HG03460 (cell line): ENCODE data around the gene RBBP7.
"Not testable (repeated sequence)": the region's sequence is repeated elsewhere in the genome, so short reads cannot be mapped to it uniquely, and the experiment has no call there.

ENCODE experiments used
- ATAC-seq: cut with Tn5 transposase; IDR thresholded peaks from one replicate; pipeline ENCODE4 v1.9.1; 2021; ENCODE audit not compliant: unreplicated experiment

The RBBP7 gene

DNA sequence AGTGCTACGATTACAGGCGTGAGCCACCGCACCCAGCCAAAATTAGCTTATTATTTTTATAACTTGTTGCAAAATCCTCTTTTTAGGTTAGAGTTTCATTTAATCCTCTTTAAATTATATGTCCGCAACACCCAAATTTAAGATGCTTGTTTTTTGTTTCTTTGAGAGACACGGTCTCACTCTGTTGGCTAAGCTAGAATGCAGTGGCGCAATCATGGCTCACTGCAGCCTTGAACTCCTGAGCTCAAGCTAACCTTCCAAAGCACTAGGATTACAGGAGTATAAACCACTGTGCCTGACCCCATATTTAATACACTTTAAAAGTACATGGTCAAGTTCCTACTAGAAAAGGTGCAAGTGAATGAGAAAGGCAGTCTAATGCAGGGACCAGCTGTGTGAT is 2.2 kb downstream of the RBBP7 start:
- ATAC-seq = no peak

DNA sequence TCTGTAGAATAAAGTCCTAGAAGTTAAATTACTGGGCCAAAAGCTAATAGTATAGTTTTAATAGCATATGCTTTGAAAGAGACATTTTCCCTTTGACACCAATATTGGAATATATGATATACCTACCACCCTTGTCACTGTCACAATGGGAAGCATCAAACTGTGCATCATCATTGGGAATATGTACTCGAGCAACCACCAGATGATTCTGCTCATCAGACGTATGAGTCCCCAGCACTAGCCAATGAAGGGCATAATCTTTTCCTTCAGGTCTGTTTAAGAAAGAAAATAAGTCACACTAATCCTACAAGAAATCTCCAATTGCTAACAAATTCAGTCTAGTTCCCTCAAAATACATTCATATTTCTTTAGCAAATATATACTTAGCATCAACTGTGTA is 7.3 kb downstream of the RBBP7 start:
- no peak for ATAC-seq

DNA sequence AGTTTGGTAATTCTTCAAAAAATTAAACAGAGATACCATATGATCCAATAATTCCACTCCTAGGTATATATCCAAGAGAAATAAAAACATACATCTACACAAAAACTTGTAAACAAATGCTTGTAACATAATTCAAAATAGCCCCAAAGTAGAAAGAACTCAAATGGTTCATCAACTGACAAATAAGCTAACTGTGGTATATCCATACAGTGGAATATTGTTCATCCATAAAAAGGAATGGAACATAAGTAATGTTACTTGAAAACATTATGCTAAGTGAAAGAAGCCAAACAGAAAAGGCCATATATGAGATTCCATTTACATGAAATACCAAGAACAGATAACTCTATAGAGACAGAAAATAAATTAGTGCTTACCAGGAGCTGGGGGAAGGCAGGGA is 13.4 kb downstream of the RBBP7 start:
- no peak for ATAC-seq

DNA sequence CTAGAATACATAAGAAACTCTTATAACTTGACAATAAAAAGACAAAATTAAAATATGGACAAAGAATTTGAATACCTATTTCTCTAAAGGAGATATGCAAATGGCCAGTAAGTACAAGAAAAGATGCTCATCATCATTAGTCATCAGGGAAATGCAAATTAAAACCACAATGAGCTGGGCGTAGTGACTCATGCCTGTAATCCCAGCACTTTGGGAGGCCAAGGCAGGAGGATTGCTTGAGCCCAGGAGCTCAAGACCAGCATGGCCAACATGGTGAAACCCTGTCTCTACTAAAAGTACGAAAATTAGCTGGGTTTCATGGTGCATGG is 14.1 kb downstream of the RBBP7 start:
- not testable (repeated sequence) for ATAC-seq

DNA sequence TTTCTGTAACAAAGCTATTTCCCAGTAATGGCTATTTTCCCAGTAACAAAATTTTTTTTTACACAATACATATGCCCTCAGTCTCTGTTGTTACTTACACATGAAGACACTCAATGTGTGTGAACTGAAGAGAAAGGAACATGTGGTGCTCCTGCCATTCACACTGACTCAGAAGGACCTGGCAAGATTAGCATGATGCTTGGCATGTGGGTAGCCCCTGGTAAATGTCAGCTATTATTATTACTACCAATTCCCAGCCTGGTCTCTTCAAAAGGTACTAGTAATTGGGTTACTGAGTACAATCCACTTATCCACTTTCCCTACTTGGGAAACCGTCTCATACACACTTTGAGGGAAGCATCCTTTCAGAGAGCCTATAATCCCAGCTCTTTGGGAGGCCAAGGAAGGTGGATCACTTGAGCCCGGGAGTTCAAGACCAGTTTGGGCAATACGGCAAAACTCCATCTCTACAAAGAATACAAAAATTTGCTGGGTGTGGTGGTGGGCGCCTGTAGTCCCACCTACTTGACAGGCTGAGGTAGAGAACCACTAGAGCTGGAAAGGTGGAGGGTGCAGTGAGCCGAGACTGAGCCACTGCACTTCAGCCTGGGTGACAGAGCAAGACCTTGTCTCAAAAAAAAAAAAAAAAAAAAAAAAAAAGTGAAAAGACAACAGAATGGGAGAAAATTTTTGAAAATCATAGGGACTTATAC is 14.6 kb downstream of the RBBP7 start:
- ATAC-seq = no peak

DNA sequence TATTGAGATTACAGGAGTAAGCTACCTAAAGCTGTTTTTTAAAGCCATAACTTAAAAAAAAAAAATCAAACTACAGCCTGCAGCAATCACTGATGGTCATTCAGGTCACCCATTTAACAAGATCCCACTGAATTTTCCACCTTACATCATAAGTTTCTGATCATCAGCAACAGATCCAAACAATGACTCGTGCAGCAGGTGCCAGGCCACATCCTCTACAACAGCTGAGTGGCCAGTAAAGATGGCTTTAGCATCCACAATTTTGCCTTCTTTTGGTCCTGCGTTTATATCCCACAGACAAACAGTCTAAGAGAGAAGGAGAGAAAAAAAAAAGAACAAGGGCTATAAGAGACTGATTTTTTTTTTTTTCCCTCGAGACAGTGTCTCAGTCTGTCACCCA is 16.6 kb downstream of the RBBP7 start:
- no peak for ATAC-seq

DNA sequence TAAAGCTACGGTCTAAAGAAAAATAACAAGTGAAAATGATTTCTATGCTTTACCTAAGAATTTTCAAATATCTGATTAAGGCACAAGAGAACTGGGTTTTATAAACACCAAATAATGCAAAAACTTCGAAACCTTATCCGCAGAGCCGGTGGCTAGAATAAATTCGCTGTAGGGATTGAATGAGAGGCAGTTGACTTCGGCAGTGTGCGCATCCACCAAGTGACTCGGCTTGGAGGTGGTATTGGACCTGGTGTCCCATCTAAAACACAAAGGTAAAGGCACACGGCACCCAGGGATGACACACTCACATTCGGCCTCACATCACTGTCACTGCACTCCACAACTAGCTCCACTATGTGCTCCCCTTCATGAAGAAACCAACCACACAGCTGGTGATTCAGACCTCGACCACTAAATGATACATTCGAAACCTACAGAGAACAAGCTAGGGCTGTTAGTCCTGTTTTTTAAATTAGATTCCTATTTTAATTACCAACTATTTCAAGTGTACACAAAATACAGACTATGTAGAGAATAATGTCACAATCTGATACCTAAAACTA is 17.5 kb downstream of the RBBP7 start:
- ATAC-seq = no peak

DNA sequence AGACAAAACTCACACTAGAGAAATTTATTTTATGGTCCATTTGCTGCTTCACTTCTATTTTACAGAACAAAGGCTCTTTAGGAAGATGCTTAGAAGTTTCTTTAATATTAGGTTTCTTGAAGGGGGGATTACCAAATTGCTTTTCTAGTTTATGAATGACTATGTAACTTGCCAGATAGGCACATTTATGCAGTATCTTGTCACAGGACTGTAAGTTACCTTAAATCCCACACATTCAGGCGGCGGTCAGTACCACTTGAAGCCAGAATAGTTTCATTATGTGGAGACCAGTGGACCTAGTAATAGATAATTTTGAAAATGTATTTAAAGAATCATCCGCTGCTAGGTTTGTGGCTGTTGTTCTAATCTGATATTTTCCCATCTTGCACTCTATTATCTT is 18.3 kb downstream of the RBBP7 start:
- no peak for ATAC-seq

DNA sequence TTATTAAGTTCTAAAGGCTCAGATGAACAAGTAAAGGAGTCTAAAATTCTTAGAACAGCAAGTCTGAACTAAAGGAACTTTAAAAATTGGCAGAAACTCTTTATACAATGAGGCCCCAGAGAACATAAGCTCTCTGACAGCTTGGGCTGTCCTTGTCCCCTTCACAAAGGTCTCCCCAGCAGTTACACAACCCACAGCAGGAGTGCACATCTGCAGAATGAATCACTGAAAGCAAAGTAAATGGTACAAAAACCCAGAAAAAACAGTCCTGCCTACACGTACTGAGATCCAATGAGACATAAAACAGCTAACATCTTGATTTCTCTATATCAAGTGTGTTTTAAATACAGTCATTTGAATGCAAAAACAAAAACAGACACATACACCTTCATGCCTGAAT is 18.7 kb downstream of the RBBP7 start:
- ATAC-seq = no peak

DNA sequence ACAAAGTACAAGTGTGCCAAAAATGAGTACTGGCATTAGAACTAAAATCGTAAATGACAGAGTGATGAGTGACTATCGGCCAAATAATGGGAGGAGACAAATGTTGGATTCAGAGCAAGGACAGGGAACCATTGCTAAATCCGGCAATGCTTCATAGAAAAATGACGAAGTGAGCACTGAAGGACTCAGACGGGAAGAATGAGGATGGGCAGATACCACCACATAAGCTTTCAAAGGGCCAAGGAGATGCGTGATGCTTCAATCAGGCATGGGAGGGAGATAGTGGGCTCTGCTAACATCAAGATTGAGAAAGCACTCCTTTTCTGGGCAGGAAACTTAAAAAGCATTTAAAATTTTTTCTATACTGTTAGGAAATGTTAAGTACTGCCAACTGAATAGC is 21.6 kb downstream of the RBBP7 start:
- no peak for ATAC-seq

DNA sequence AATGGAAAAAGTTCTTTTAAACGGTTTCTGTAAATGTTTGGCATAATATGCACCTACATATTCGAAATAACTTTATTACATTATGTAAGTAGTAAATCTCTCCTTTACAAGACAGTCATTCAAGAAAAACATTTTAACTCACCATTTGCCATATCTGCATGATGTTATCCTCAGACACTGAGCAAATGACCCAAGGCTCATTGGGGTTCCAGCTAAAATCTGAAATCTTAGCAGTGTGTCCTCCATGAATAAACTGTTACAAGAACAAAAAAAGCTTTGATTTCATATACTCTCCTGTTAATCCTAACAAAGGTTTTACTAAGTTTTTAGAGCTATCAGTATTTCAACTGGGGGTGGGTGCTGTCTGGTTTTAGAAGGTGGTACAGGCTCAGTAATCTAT is 24.5 kb downstream of the RBBP7 start:
- no peak for ATAC-seq

DNA sequence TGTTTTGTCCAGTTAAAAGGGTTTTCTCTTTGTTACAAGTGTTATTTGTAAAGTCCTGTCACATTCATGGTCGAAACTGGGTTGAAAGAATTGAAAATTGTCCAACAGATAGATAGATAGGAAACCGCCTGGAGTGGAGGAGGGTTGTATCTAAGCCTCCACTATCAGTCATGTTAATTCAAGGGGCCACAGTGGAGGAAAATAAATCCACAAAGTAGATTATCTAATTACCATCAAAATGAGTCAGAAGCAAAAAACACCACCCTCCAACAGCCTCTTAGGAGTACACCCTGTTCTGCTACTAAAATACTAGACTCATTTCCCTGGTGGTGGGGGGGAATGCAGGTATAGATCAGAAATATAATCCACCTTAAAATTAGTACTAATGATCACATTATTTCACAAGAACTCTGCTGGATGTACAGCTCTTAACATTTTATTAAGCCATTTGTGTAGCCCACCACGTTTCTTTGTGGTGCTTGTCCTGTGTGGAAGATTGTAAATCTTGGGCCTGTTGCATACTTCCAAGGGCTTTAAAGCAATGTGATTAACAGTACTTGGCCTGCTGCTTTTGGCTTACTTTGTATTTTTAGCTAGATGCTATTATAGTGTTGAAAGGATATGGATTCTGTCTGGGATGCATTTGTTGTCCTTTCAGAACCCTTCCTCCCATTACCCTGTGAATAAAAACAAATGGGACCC is 26.8 kb downstream of the RBBP7 start:
- ATAC-seq = no peak

DNA sequence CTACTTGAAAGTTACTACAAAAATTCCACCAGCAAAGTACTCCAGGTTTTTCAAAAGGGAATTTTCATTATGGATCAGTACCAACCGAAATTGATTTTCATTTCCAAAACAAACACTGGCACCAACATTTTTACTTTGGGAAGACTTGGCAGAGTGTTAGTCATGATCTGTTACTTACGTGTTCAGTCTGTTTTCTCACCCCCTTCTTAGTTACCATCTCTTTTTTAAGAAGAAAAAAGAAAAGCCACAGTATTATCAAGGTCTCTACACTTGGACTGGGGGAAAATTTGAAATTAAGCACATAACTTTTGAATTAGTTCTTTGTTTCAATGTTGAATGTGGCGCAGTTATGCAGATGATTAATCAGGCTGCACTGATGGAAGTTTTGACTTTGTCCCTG is 27.5 kb downstream of the RBBP7 start:
- no peak for ATAC-seq

DNA sequence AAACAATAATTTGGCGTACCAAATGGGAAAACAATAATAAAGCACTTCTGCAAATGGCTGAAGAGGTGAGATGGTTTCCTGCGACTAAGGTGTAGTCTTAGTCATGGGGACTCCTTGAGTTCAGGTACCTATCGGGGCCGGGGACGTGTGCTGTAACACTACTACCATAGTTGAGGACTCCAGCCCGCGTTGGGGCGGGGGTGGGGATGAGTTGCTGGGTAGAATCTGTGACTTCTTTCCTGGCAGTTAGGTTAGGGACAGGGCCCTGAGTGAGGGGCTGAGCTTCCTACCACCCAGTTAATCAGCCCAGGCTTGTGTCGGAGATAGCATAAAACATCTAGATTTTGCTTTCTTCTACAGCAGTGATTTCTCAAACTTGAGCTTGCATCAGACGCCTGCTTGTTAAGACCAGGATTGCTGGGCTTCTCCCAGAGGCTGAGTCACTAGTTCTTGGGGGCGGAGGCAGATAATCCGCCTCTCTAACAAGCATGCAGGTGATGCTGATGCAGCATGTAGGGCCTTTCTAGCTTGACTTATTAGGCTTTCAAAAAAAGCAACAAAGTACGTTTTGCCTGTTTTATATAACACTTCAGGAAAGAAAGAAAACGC is 30.2 kb downstream of the RBBP7 start:
- ATAC-seq = no peak

DNA sequence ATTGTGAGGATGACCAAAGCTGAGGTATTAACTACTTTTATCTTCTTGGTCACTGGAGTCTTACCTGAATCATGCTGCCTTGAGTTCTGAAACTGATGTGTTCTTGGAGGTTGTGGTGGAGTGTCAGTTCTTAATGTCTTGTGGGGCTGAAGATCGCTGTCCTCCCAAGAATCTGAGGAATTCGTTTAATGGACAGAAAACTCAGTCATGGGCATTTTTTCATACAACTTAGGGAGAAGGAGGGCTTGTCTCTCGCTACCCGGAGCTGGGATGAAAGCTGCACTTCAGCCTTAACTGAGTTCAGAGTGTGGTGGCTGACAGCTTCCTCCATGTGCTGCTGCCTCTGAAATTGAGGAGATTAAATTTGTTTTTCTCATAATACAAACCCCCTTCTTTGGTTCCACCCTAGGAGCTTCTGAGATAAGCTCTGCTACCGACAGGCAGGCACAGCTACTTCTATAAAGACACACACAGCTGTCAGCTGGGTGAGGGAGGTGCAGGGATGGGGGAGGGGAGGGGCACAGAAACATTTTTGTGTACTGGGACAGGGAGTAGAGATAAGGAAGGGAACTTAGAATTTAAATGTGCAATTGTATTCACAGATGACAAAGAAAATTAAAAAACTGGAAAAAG is 30.8 kb downstream of the RBBP7 start:
- ATAC-seq = no peak

DNA sequence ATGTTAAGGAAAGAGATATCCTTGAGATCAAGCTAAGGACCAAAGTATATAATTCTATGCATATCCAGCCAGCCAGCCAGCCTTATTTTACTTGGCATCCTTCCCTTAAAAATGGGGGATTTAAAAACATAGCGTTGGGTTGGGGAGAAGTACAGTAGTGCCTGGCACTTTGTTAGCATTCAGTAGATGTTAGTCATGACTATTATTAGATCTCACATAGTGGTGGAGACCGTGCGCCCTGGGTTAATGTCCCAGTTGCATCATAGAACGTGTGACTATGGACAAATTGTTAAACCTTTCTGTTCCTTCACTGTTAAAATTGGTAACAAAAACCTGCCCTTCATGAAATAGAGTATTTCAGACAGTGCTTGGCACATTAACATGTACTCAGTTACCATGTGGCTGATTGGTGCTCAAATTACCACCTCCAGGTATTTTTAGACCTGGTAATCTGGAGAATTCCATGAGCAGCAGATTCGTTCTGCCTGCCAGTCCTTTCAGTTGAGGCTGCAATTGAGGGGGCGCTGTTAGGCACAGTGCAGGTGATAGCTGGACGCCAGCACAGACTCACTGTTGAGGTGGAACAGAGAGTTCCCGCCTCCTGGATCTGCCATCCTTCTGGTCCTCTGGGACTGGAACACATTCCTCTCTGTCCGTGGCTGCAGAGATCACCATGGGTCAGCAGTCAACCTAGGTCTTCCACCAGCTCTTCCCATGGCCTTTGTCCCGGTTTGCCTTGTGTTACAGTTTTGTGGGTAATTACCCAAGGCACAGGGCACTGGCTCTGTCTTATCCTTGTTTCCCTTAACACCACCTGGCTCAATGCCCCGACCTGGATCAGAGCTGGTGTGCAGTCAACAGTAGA is 31.7 kb downstream of the RBBP7 start:
- ATAC-seq = no peak

DNA sequence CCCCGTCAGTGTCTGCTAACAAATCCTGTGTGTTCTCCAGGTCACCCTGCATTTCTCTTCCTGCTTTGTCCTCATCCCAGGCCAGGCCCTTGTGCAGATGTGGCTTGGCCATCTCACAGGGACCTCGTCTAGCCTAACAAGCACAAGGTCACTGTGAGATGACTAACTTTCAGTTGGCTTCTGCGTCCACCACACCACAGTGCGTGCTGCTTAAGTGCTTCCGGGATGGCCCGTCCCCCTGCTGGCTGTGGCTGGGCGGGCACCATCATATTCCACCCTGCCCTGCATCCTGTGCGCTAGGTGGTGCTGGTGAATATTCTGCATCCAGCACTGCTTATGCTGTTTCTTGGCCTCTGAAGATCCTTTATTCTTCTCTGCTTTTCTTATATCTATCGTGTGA is 33.8 kb downstream of the RBBP7 start:
- no peak for ATAC-seq

DNA sequence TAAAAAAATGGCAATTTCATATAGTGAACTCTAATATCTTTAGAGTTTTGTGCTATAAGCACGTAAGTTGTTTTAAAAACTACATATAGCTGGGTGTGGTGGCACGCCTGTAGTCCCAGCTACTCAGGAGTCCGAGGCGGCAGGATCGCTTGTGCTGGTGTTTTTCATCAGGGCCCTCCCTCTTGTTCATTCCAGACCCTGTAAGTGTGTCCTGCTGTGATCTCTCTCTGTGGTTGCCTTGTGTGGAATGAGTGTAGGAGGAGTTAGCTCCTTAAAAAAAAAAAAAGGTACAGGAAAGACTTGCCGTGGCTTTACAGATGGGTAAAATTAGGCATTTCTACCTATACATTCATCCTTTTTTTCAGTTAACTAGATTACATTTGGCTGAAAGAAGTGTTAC is 35.4 kb downstream of the RBBP7 start:
- no peak for ATAC-seq

DNA sequence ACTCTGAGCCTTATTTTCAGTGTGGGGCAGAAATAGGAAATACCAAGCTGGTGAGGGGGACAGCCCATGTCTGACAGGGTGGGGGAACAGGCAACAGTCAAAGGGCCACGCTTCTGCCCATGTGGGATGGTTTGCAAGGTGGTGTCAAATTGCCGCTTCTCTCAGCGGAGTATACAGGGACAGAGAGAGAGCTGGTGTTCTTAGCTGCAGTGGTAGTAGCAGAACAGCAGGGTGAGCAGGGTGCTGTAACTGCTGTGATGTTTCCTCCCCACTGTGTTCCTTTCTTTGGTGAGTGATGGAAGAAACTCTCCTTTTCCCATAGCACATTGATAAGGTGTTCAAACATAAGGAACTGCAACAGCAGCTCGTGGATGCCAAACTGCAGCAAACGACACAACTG is 37.9 kb downstream of the RBBP7 start:
- ATAC-seq = no peak

DNA sequence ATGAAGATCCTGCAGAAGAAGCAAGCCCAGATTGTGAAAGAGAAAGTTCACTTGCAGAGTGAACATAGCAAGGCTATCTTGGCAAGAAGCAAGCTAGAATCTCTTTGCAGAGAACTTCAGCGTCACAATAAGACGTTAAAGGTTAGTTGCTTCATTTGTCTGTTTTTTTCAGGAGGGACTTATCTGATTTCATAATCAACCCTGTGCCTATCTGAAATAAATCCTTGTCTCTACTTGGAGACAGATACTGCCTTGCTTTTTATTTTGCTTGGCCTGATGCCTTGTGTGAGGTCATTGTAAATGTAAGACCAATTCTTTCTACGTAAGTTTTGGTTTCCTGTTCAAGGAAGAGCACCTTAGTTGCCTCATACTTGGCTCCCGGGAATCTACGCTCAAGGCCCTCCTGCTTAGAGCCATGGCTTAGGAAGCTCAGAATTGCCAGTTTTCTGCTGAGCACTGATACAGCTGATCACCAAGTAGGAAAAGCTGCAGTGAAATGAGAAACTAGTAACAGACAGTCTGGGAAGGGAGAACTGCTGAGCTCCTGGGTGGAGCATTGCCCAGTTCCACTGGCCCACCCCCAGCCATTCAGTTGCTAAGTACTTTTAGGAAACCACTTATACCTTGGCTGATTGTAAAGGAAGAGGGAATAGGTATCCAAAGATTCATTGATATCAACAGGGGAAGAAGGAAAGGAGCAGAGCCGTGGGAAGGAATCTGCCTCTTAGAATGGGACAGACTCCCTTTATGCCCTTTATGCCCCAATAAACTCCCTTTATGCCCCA is 41.8 kb downstream of the RBBP7 start:
- ATAC-seq = no peak
